K562 (cell line): ENCODE data around the gene UNC5C. TPM values are rescaled to one million over a fixed set of nuclear protein-coding genes. Genes with fewer than 3 reads are reported as not detected.

Experiments used
- ATAC-seq: fragments of 200-7000 bp; cut with Tn5 transposase; 3 replicates; pipeline ENCODE4 v1.9.1; 2020; ENCODE audit warnings: moderate library complexity
- BruUV-seq: library from RNA; stranded (reverse); fragments of 400-500 nt; replicated peaks from 2 replicates; lab custom pipeline; 2021; lab: Mats Ljungman, UMichigan
- CTCF ChIA-PET: fragments of 300-600 bp; formaldehyde crosslinking; extraction: SDS; loops from one replicate; lab custom pipeline; 2021; ENCODE audit warnings: low intra/inter-chr PET ratio; lab: Yijun Ruan, JAX
- POLR2A ChIA-PET: fragments of 300-600, 350-650 bp; sonication (Branson Sonifier 250); formaldehyde crosslinking; extraction: SDS; loops from one replicate; lab custom pipeline; 2021; ENCODE audit warnings: antibody characterized with exemption, inconsistent platforms; lab: Yijun Ruan, JAX
- DNase-seq, 4 experiments: peaks; one replicate each; pipeline versions ENCODE4 v3.0.0 to v3.0.0-alpha.2; 2011 to 2018; ENCODE audit warnings: low spot score in 3 of 4, mixed read lengths in 3 of 4; ENCODE audit errors: extremely low read depth in 1 of 4
- FAIRE-seq: peaks from 2 replicates; lab custom pipeline; 2011; peaks lifted over from hg19 to GRCh38; lab: Jason Lieb, UNC
- H2AFZ ChIP-seq: 2 replicates; pipeline ENCODE4 v1.6.0; 2011; ENCODE audit warnings: low read depth, low read length, control low read depth, inconsistent platforms
- H3K27ac ChIP-seq: fragments of 200-600 bp; 3 replicates; pipeline ENCODE4 v1.8.0; 2011; ENCODE audit warnings: low read depth, mild to moderate bottlenecking, control low read depth, inconsistent platforms, low read length, moderate library complexity, mixed read lengths; ENCODE audit errors: extremely low read depth
- H3K27me3 ChIP-seq, 2 experiments: fragments of 300-600 bp in 1 of 2; 2 replicates in 1 of 2; 3 replicates in 1 of 2; pipeline versions ENCODE4 v1.6.0 to v1.8.0; 2011; ENCODE audit warnings: inconsistent platforms in 2 of 2, low read length in 2 of 2, mild to moderate bottlenecking in 1 of 2, mixed read lengths in 1 of 2, moderate library complexity in 1 of 2; ENCODE audit not compliant: control insufficient read depth in 2 of 2, insufficient read depth in 2 of 2
- H3K36me3 ChIP-seq: fragments of 300-600 bp; 3 replicates; pipeline ENCODE4 v1.8.0; 2011; ENCODE audit warnings: mild to moderate bottlenecking, low read length, inconsistent platforms; ENCODE audit not compliant: control insufficient read depth, insufficient read depth
- H3K4me1 ChIP-seq, 2 experiments: fragments of 200-600 bp in 1 of 2; replicated peaks in 1 of 2; 2 replicates in 1 of 2; 3 replicates in 1 of 2; pipeline versions ENCODE4 v1.5.1 to v1.8.0; 2011; ENCODE audit warnings: inconsistent platforms in 2 of 2, low read length in 2 of 2, mild to moderate bottlenecking in 1 of 2, mixed read lengths in 1 of 2, moderate library complexity in 1 of 2; ENCODE audit not compliant: control insufficient read depth in 2 of 2, insufficient read depth in 2 of 2
- H3K4me2 ChIP-seq: 2 replicates; pipeline ENCODE4 v1.6.1; 2011; ENCODE audit warnings: low read length, control low read depth, inconsistent platforms, mixed read lengths; ENCODE audit not compliant: insufficient read depth
- H3K4me3 ChIP-seq: fragments of 200-600 bp; sonication (generic), shearing (Covaris generic); 2 replicates; pipeline ENCODE4 v1.5.1; 2016; ENCODE audit warnings: control low read depth, inconsistent platforms
- H3K79me2 ChIP-seq: fragments of 200-600 bp; 3 replicates; pipeline ENCODE4 v1.8.0; 2011; ENCODE audit warnings: low read length, inconsistent platforms; ENCODE audit not compliant: control insufficient read depth, insufficient read depth
- H3K9ac ChIP-seq, 2 experiments: 2 replicates each; pipeline versions ENCODE4 v1.6.0 to v1.6.1; 2011; ENCODE audit warnings: low read depth in 2 of 2, low read length in 2 of 2, control low read depth in 1 of 2, inconsistent platforms in 1 of 2, mild to moderate bottlenecking in 1 of 2, mixed read lengths in 1 of 2; ENCODE audit not compliant: insufficient read depth in 1 of 2
- H3K9me1 ChIP-seq: one replicate; pipeline ENCODE4 v1.6.0; 2011; ENCODE audit warnings: inconsistent platforms, mild to moderate bottlenecking, low read length, moderate library complexity; ENCODE audit not compliant: control insufficient read depth, insufficient read depth
- H3K9me3 ChIP-seq: replicated peaks from 2 replicates; pipeline ENCODE4 v1.5.1; 2011; ENCODE audit warnings: low read depth, low read length, inconsistent platforms; ENCODE audit not compliant: control insufficient read depth, insufficient read depth
- H4K20me1 ChIP-seq: replicated peaks from 2 replicates; pipeline ENCODE4 v1.6.1; 2011; ENCODE audit warnings: low read length, inconsistent platforms, mixed read lengths; ENCODE audit not compliant: control insufficient read depth, insufficient read depth
- EHMT2 ChIP-seq: fragments of 450-650 bp; IDR thresholded peaks from 2 replicates; pipeline ENCODE4 v1.6.1; 2018; ENCODE audit warnings: antibody characterized with exemption
- MYBL2 ChIP-seq, 2 experiments: fragments of 450-650 bp in 1 of 2; sonication (generic) in 1 of 2; formaldehyde crosslinking in 1 of 2; IDR thresholded peaks; 2 replicates each; pipeline versions ENCODE4 v1.6.1 to v1.8.1; 2017 to 2022; ENCODE audit warnings: borderline replicate concordance in 1 of 2, inconsistent platforms in 1 of 2, low read depth in 1 of 2, mild to moderate bottlenecking in 1 of 2, missing genetic modification reagents in 1 of 2, moderate library complexity in 1 of 2
- NCOA1 ChIP-seq: fragments of 450-650 bp; IDR thresholded peaks from 2 replicates; pipeline ENCODE4 v1.6.1; 2016; ENCODE audit warnings: low read depth
- RBM22 ChIP-seq: fragments of 200-400 bp; formaldehyde crosslinking; IDR thresholded peaks from 2 replicates; pipeline ENCODE4 v1.6.1; 2018; ENCODE audit warnings: low read length, low read depth; ENCODE audit not compliant: poor library complexity, severe bottlenecking
- TEAD4 ChIP-seq, 2 experiments: sonication (generic) in 1 of 2; formaldehyde crosslinking in 1 of 2; IDR thresholded peaks; 2 replicates each; pipeline versions ENCODE4 v1.6.1 to v1.8.0; 2012 to 2022; ENCODE audit warnings: borderline replicate concordance in 1 of 2, inconsistent platforms in 1 of 2, low read length in 1 of 2, mild to moderate bottlenecking in 1 of 2, missing genetic modification reagents in 1 of 2
- U2AF2 ChIP-seq: fragments of 200-400 bp; formaldehyde crosslinking; optimal IDR thresholded peaks from 2 replicates; pipeline ENCODE3; 2017; ENCODE audit warnings: low read depth, mild to moderate bottlenecking, low read length
- USF2 ChIP-seq: sonication (generic); formaldehyde crosslinking; IDR thresholded peaks from 2 replicates; pipeline ENCODE4 v1.5.0; 2020; ENCODE audit warnings: missing genetic modification reagents
- ZBTB2 ChIP-seq: fragments of 450-650 bp; IDR thresholded peaks from 2 replicates; pipeline ENCODE4 v1.6.1; 2016; ENCODE audit warnings: antibody characterized with exemption
- ZNF347 ChIP-seq: fragments of 450-650 bp; formaldehyde crosslinking; IDR thresholded peaks from 2 replicates; pipeline ENCODE4 v1.4.0; 2020; ENCODE audit warnings: low read depth, mild to moderate bottlenecking, moderate library complexity
- WGBS: fragments of 100-300 bp; shearing (Covaris generic); methylation state at CpG from one replicate; pipeline ENCODE4 v1.1.6; 2016; ENCODE audit warnings: low coverage, mixed read lengths; ENCODE audit not compliant: insufficient coverage; ENCODE audit errors: missing lambda C conversion rate; 5-methylcytosine and 5-hydroxymethylcytosine counted together
- in situ Hi-C: fragments of 300-500 bp; cut with MboI; formaldehyde crosslinking; loops from 4 replicates; pipeline ENCODE4 v1.15.0; 2018; ENCODE audit warnings: inconsistent platforms, mixed read lengths
- intact Hi-C: fragments of 100-400 bp; cut with micrococcal nuclease; formaldehyde crosslinking; loops from 2 replicates; pipeline ENCODE4 v1.14.2; 2022
- polyA plus RNA-seq, 8 experiments: library from polyadenylated mRNA; depleted of rRNA in 4 of 8; stranded (reverse) in 5 of 8; unstranded in 3 of 8; fragments of >200 nt; fragmentation: Nextera tagmentation in 2 of 8; fragmentation: Illumina TruSeq in 1 of 8; extraction: Ambion mirVana in 2 of 8; extraction: Trizol in 1 of 8; gene quantifications; 2 replicates each; pipeline versions ENCODE4 v1.2.1 to v1.2.3, GENCODE V29; 2011 to 2014; ENCODE audit warnings: inconsistent platforms in 1 of 8, missing spikeins in 1 of 8
- total RNA-seq, 7 experiments: library from RNA; depleted of rRNA in 6 of 7; stranded (reverse); fragments of >200 nt in 6 of 7; fragmentation: Illumina TruSeq in 2 of 7; extraction: Trizol in 2 of 7; gene quantifications; 2 replicates each; pipeline versions ENCODE4 v1.2.1 to v1.2.3, GENCODE V29; 2011 to 2021; ENCODE audit warnings: low replicate concordance in 1 of 7

The UNC5C gene
- total and polyA plus RNA-seq, 9 of the 15 experiments (the other 6 are each of a cell fraction or from before 2014, with no cell fraction given) = under 0.01 to 0.10 (median 0.03) TPM; not detected in 1

DNA sequence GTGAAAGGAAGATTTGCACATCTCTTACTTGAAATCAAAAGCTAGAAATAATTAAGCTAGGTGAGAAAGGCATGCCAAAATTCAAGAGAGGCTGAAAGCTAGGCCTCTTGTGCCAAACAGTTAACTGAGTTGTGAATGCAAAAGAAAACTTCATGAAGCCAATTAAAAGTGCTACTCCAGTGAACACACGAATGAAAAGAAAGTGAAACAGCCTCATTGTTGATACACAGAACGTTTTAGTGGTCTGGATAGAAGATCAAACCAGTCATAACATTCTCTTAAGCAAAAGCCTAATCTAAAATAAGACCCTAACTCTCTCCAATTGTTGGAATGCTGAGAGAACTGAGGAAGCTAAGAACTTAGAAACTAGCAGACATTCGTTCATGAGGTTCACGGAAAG lies 122.3 kb downstream of the UNC5C start:
- Histone ChIP-seq H4K20me1 (no peaks in the 10 kb centered on the region), H2AFZ (peak overlapping the region; percentile 56), H3K9ac (no peak overlapping the region), H3K4me3 (no peak overlapping the region), H3K4me1 (0 out of 5 replicates have a peak, but pooled peaks cover 0 to 4% of the 10 kb centered on the region in 2 experiments), H3K4me2 (no peak overlapping the region), H3K9me1 (no peaks in the 10 kb centered on the region), H3K79me2 (no peaks in the 10 kb centered on the region), H3K9me3 (no peaks in the 10 kb centered on the region), H3K27ac (no peak overlapping the region), H3K36me3 (no peaks in the 10 kb centered on the region), H3K27me3 (no peaks in the 10 kb centered on the region)
- TF ChIP-seq ZNF347 = no peak
- no peak for ATAC-seq
- BruUV-seq = no TSS peak
- WGBS = 2% methylated on average over 4 of the region's 4 CpGs
- POLR2A ChIA-PET = no interaction called here
- no peak for DNase-seq
- intact Hi-C loops = no loop called here
- in situ Hi-C loops = no loop called here
- CTCF ChIA-PET = no interaction called here
- FAIRE-seq = no peak

DNA sequence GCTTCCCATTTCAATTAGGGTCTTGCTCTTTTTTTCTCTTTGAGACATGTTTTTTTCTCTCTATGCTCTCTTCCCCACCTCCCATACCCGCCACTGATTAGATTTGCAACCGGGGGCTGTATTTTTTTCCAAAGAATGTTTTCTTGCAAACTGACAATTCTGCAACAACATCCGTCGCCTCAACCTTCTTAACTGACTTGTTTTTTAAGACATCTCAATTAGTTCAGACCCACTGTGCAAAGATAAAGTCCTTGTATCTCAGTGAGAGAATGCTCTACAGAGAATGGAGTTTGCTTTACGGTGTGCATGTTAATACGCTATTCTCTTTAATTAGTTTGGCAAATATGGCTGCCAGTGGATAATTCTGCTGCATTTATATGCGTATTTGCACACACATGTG lies 126.3 kb downstream of the UNC5C start:
- POLR2A ChIA-PET = no interaction called here
- Histone ChIP-seq H3K9me1 (no peaks in the 10 kb centered on the region), H3K27me3 (peaks cover 0 to 2% of the 10 kb centered on the region in 2 experiments; a peak in 2 of 5 replicates), H3K27ac (no peak overlapping the region), H4K20me1 (no peaks in the 10 kb centered on the region), H3K4me3 (no peak overlapping the region), H3K36me3 (no peaks in the 10 kb centered on the region), H3K9ac (no peak overlapping the region), H3K9me3 (no peaks in the 10 kb centered on the region), H3K4me2 (no peak overlapping the region), H3K79me2 (no peaks in the 10 kb centered on the region), H3K4me1 (0 out of 5 replicates have a peak, but pooled peaks cover 0 to 4% of the 10 kb centered on the region in 2 experiments)
- intact Hi-C loops = no loop called here
- CTCF ChIA-PET = no interaction called here
- DNase-seq (no peak), FAIRE-seq (no peak), ATAC-seq (no peak)
- in situ Hi-C loops = no loop called here
- WGBS = 5% methylated on average over 7 of the region's 7 CpGs
- BruUV-seq = no TSS peak
- TF ChIP-seq TEAD4 (IDR thresholded peaks at IDR 0.05; ENCODE audit: low read length) = no peak
- no peak for TF ChIP-seq TEAD4 (CRISPR knock-in tag; IDR thresholded peaks at IDR 0.05; ENCODE audit: borderline replicate concordance)
- TF ChIP-seq U2AF2 = no peak
- no peak for TF ChIP-seq ZBTB2
- TF ChIP-seq RBM22 = no peak
- no peak for TF ChIP-seq NCOA1
- TF ChIP-seq USF2 (CRISPR knock-in tag) = no peak
- TF ChIP-seq EHMT2 = no peak
- no peak for TF ChIP-seq MYBL2 (IDR thresholded peaks at IDR 0.05; ENCODE audit: low read depth)
- TF ChIP-seq MYBL2 (CRISPR knock-in tag; IDR thresholded peaks at IDR 0.05; ENCODE audit: borderline replicate concordance) = no peak
- TF ChIP-seq, all 486 proteins: peak for 0
- H2AFZ ChIP-seq = 0 out of 2 replicates have a peak overlapping the region, but pooled peaks have one; percentile 42
